Measurements from ENCODE around the gene CRTC3.

DNA sequence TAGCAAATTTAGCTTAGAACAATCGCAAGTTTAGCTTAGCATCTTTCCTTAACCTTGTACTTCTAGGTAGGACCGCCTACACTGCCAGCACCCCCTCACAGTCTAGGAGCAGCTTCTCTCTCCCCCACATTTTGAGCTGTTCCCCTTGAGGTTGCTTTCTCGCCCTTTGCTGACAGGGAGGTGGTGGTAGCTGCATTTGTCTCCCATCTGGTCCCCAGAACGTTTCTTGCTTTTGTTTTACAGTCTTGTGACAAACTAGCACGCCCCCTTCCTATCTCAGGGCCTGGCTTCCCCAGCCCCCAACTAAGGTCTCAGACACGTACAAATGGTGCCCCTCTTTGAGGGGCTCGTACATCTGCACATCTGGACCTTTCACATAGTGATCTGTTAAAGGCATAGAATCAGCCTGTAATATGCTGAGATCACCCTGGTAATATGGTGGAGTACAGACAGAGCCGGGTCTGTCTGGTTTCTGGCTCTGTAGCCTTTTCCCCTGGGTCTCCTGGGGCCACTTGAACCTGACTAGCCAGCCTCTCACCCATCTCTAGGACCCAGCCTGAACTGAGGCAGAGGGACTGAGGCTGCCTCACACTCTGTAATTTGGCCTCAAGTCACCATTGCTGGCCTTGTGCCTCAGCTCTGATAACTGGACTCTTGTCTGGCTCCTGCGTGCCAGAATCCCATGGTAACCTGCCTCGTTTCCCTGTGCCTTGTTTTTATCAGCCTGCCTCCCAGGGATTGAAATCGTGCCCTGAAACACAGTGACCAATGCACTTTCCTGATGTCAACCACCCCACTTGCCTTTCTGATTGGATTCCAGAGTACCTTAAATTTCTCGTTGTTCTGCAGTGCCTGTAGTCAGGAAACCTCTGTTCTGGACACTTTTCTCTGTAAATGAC is 27.7 kb downstream of the CRTC3 start:
- TF ChIP-seq, protein P1, sequence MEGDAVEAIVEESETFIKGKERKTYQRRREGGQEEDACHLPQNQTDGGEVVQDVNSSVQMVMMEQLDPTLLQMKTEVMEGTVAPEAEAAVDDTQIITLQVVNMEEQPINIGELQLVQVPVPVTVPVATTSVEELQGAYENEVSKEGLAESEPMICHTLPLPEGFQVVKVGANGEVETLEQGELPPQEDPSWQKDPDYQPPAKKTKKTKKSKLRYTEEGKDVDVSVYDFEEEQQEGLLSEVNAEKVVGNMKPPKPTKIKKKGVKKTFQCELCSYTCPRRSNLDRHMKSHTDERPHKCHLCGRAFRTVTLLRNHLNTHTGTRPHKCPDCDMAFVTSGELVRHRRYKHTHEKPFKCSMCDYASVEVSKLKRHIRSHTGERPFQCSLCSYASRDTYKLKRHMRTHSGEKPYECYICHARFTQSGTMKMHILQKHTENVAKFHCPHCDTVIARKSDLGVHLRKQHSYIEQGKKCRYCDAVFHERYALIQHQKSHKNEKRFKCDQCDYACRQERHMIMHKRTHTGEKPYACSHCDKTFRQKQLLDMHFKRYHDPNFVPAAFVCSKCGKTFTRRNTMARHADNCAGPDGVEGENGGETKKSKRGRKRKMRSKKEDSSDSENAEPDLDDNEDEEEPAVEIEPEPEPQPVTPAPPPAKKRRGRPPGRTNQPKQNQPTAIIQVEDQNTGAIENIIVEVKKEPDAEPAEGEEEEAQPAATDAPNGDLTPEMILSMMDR (IDR thresholded peaks at IDR 0.05): no peak
- TF ChIP-seq EP300 (IDR thresholded peaks at IDR 0.05): no peak

All from esophagus muscularis mucosa (tissue), 3 donors.